Calu3 (cell line): ENCODE data around the gene ZNF621. TPM values are rescaled to one million over a fixed set of nuclear protein-coding genes. Genes with fewer than 3 reads are reported as not detected.
A peak's percentile ranks its signal among the peaks of the same experiment; 100 is the strongest.

ENCODE experiments used
- BruUV-seq: library from RNA; stranded (reverse); fragments of 400-500 nt; replicated peaks from 2 replicates; lab custom pipeline; 2021; lab: Mats Ljungman, UMichigan
- CTCF ChIA-PET: fragments of 300-600 bp; sonication (Branson Sonifier 250); formaldehyde crosslinking; loops from one replicate; lab custom pipeline; 2022; ENCODE audit warnings: antibody characterized with exemption; lab: Charles Lee
- DNase-seq: peaks from one replicate; pipeline ENCODE4 v3.0.0; 2022
- H3K27ac Mint-ChIP-seq: one replicate; pipeline ENCODE4 v1.8.0; 2022; ENCODE audit warnings: mixed read lengths; ENCODE audit not compliant: unreplicated experiment
- H3K27me3 Mint-ChIP-seq: one replicate; pipeline ENCODE4 v1.8.0; 2022; ENCODE audit warnings: mixed read lengths; ENCODE audit not compliant: unreplicated experiment
- H3K36me3 Mint-ChIP-seq: one replicate; pipeline ENCODE4 v1.8.0; 2022; ENCODE audit warnings: mild to moderate bottlenecking, moderate library complexity, mixed read lengths; ENCODE audit not compliant: insufficient read depth, unreplicated experiment
- H3K4me1 Mint-ChIP-seq: one replicate; pipeline ENCODE4 v1.8.0; 2022; ENCODE audit warnings: mild to moderate bottlenecking, low read depth, mixed read lengths; ENCODE audit not compliant: unreplicated experiment
- H3K4me3 Mint-ChIP-seq: one replicate; pipeline ENCODE4 v1.8.0; 2022; ENCODE audit warnings: mild to moderate bottlenecking, low read depth, moderate library complexity, mixed read lengths; ENCODE audit not compliant: unreplicated experiment
- H3K9me3 Mint-ChIP-seq: one replicate; pipeline ENCODE4 v1.8.0; 2022; ENCODE audit warnings: low read depth, mixed read lengths; ENCODE audit not compliant: unreplicated experiment
- intact Hi-C: fragments of 100-400 bp; cut with micrococcal nuclease; formaldehyde crosslinking; loops from one replicate; pipeline ENCODE4 v1.10.0; 2022; ENCODE audit not compliant: unreplicated experiment
- total RNA-seq: library from RNA; stranded (reverse); gene quantifications from 2 replicates; pipeline ENCODE4 v1.2.3, GENCODE V29; 2022
- TF ChIP-seq, protein P1 (sequence below): fragments of 200-600 bp; IDR thresholded peaks from one replicate; pipeline ENCODE4 v1.8.0; 2022; ENCODE audit warnings: antibody characterized with exemption; ENCODE audit not compliant: unreplicated experiment

The ZNF621 gene
- total RNA-seq, 1 experiment from 2014 or later = 21.1 TPM

- BruUV-seq = no TSS peak
- DNase-seq = no peak
- TF ChIP-seq, protein P1, sequence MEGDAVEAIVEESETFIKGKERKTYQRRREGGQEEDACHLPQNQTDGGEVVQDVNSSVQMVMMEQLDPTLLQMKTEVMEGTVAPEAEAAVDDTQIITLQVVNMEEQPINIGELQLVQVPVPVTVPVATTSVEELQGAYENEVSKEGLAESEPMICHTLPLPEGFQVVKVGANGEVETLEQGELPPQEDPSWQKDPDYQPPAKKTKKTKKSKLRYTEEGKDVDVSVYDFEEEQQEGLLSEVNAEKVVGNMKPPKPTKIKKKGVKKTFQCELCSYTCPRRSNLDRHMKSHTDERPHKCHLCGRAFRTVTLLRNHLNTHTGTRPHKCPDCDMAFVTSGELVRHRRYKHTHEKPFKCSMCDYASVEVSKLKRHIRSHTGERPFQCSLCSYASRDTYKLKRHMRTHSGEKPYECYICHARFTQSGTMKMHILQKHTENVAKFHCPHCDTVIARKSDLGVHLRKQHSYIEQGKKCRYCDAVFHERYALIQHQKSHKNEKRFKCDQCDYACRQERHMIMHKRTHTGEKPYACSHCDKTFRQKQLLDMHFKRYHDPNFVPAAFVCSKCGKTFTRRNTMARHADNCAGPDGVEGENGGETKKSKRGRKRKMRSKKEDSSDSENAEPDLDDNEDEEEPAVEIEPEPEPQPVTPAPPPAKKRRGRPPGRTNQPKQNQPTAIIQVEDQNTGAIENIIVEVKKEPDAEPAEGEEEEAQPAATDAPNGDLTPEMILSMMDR = no peak
- peaks cover 9% of the 10 kb centered on the region for H3K4me1 Mint-ChIP-seq
- H3K4me3 Mint-ChIP-seq = no peak overlapping the region
- CTCF ChIA-PET = no interaction called here
- peaks cover 24% of the 10 kb centered on the region for H3K36me3 Mint-ChIP-seq
- intact Hi-C loops = no loop called here
- H3K27ac Mint-ChIP-seq = no peak overlapping the region
- no peaks in the 10 kb centered on the region for H3K27me3 Mint-ChIP-seq
- H3K9me3 Mint-ChIP-seq = no peaks in the 10 kb centered on the region
Observed at GRCh38 chr3:40521254-40521653, 3.5 kb upstream of the ZNF621 start.

DNA sequence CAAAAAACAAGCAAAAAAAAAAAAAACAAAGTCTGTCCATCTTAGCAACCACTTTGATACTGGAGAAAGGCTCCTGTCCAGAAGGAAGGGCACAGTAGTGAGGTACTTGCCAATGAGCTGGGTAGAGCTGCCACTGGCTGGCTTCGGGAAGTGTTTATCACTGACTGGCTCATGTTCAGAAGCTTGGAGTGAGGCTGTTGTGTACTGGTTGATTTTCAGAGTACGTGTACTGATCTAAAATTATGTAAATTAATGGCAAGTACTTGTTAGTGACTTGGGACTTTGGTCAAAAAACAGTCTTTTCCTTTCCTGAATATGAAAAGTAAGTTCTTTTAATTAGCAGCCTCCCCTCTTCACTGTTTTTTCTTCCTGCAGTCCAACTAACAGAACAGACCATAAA, 979 bp upstream of the ZNF621 start:
- intact Hi-C loops = loop anchor here (2.0 kb wide), 2 partner anchors 17 to 47 kb away; partner anchors contain the start of genes ZNF619 and ZNF620
- CTCF ChIA-PET = no interaction called here
- H3K27me3 Mint-ChIP-seq = no peaks in the 10 kb centered on the region

GRCh38 chr3:40524222-40524567, 565 bp upstream of the ZNF621 start:
- CTCF ChIA-PET = interaction anchor here (1.1 kb wide), 1 partner anchor 18 kb away, joined by 6 read pairs; the partner anchor contains the start of gene ZNF620
- H3K27ac Mint-ChIP-seq = peak overlapping the region; percentile 97
- no peak for DNase-seq
- intact Hi-C loops = loop anchor here (2.0 kb wide), 2 partner anchors 17 to 47 kb away; partner anchors contain the start of genes ZNF619 and ZNF620
- TF ChIP-seq, protein P1 = no peak
- peaks cover 12% of the 10 kb centered on the region for H3K4me1 Mint-ChIP-seq
- BruUV-seq = TSS peak; percentile 94
- peak overlapping the region; percentile 97 for H3K4me3 Mint-ChIP-seq
- peaks cover 35% of the 10 kb centered on the region for H3K36me3 Mint-ChIP-seq
- H3K9me3 Mint-ChIP-seq = no peaks in the 10 kb centered on the region
- H3K27me3 Mint-ChIP-seq = no peaks in the 10 kb centered on the region

More for the DNA sequence above, 979 bp upstream of the ZNF621 start:
- Mint-ChIP-seq H3K9me3 (no peaks in the 10 kb centered on the region), H3K27ac (peak overlapping the region; percentile 97), H3K4me1 (peaks cover 12% of the 10 kb centered on the region), H3K4me3 (peak overlapping the region; percentile 97), H3K36me3 (peaks cover 31% of the 10 kb centered on the region)
- no peak for DNase-seq
- BruUV-seq = no TSS peak
- TF ChIP-seq, protein P1 = no peak

GRCh38 chr3:40528426-40528825, 3.7 kb downstream of the ZNF621 start:
- DNase-seq = no peak
- peaks cover 10% of the 10 kb centered on the region for H3K9me3 Mint-ChIP-seq
- H3K27me3 Mint-ChIP-seq = no peaks in the 10 kb centered on the region
- no TSS peak for BruUV-seq
- TF ChIP-seq, protein P1 = no peak
- H3K27ac Mint-ChIP-seq = no peak overlapping the region
- intact Hi-C loops = no loop called here
- no peak overlapping the region for H3K4me3 Mint-ChIP-seq
- CTCF ChIA-PET = no interaction called here
- H3K4me1 Mint-ChIP-seq = peaks cover 12% of the 10 kb centered on the region
- H3K36me3 Mint-ChIP-seq = peaks cover 65% of the 10 kb centered on the region
